Activated T-helper 17 cell treated with anti-CD3 and anti-CD28 coated beads, Interleukin-2, amount 50 U/mL, for 72 hours (primary cell): ENCODE data around the gene NDOR1. TPM values are rescaled to one million over a fixed set of nuclear protein-coding genes. Genes with fewer than 3 reads are reported as not detected.

Source experiments
- ATAC-seq: fragments of 150-1000 bp; cut with Tn5 transposase; replicated peaks from 2 replicates; pipeline ENCODE4 v1.10.0; 2021; ENCODE audit warnings: mild to moderate bottlenecking, moderate library complexity
- H3K27ac Mint-ChIP-seq: one replicate; pipeline ENCODE4 v1.8.0; 2022; ENCODE audit warnings: mixed read lengths
- H3K27me3 Mint-ChIP-seq: one replicate; pipeline ENCODE4 v1.8.0; 2022; ENCODE audit warnings: mixed read lengths
- H3K36me3 Mint-ChIP-seq: one replicate; pipeline ENCODE4 v1.8.0; 2022; ENCODE audit warnings: low read depth, mild to moderate bottlenecking, mixed read lengths
- H3K4me1 Mint-ChIP-seq: one replicate; pipeline ENCODE4 v1.8.0; 2022; ENCODE audit warnings: mixed read lengths
- H3K4me3 Mint-ChIP-seq: one replicate; pipeline ENCODE4 v1.8.0; 2022; ENCODE audit warnings: mild to moderate bottlenecking, mixed read lengths
- H3K9me3 Mint-ChIP-seq: one replicate; pipeline ENCODE4 v1.8.0; 2022; ENCODE audit warnings: mixed read lengths
- total RNA-seq, 2 donors: library from RNA; stranded (reverse); gene quantifications; one replicate each; pipeline ENCODE4 v1.2.3, GENCODE V29; 2022

Gene NDOR1
- total RNA-seq, 2 donors from 2014 or later = 20.5 to 40.2 TPM

GRCh38 chr9:137223078-137223970 lies 17.8 kb downstream of the NDOR1 start:
- peak; percentile 90 for ATAC-seq
- peak overlapping the region; percentile 36 for H3K27ac Mint-ChIP-seq
- H3K4me3 Mint-ChIP-seq = peak overlapping the region; percentile 71
- no peaks in the 10 kb centered on the region for H3K9me3 Mint-ChIP-seq
- H3K4me1 Mint-ChIP-seq = peaks cover 5% of the 10 kb centered on the region
- H3K27me3 Mint-ChIP-seq = peaks cover 3% of the 10 kb centered on the region
- no peaks in the 10 kb centered on the region for H3K36me3 Mint-ChIP-seq

- no peaks in the 10 kb centered on the region for H3K36me3 Mint-ChIP-seq
- H3K9me3 Mint-ChIP-seq = no peaks in the 10 kb centered on the region
- H3K4me1 Mint-ChIP-seq = peaks cover 5% of the 10 kb centered on the region
- H3K4me3 Mint-ChIP-seq = peak within 1 kb of the TSS; percentile 71
- H3K27me3 Mint-ChIP-seq = peaks cover 3% of the 10 kb centered on the region
- ATAC-seq = no peak
- no peak within 1 kb of the TSS for H3K27ac Mint-ChIP-seq
Observed at GRCh38 chr9:137224830-137225694, 19.6 kb downstream of the NDOR1 start, which contains the start of gene CYSRT1. Gene CYSRT1 (plus strand): TSS chr9:137225174. CDS start chr9:137225622, 448 bp downstream.

GRCh38 chr9:137225699-137226331 lies 20.3 kb downstream of the NDOR1 start:
- H3K27me3 Mint-ChIP-seq = peaks cover 3% of the 10 kb centered on the region
- no peak for ATAC-seq
- H3K4me1 Mint-ChIP-seq = peaks cover 5% of the 10 kb centered on the region
- H3K9me3 Mint-ChIP-seq = no peaks in the 10 kb centered on the region
- H3K4me3 Mint-ChIP-seq = no peak overlapping the region
- H3K27ac Mint-ChIP-seq = no peak overlapping the region
- H3K36me3 Mint-ChIP-seq = no peaks in the 10 kb centered on the region

DNA sequence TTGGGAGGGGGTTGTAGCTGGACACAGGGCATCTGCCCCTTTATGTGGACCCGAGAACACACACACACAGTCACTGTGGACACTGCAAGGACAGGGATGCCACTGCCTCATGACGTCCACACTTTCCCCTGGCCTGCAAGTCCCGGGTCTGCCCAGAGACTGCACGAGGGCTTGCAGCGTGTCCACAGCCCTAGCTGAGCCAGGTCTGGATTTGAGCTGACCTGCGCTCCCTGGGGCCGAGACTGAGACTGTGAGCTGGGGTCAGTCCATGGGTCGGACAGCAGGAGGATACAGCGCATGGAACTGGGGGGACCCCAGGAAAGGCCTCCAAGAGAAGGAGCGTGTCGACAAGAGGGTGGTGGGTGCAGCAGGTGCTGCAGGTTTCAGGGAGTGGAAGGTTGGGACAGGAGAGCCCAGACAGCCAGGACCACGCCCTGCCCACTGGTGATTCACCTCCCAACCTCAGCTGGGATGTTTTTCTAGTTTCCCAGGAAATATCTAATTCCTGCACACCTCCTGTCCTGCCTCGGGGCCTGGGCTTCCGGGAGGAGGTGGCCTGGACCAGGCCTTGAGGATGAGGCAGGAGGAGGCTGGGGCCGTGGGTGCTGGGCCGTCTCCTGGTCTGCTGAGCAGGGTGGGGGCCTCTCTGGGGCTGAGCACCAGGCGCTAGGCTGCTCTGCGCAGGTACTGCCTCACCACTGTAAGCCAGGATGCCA lies 21.0 kb downstream of the NDOR1 start:
- ATAC-seq = no peak
- no peak overlapping the region for H3K4me3 Mint-ChIP-seq
- H3K4me1 Mint-ChIP-seq = peaks cover 5% of the 10 kb centered on the region
- H3K27me3 Mint-ChIP-seq = peaks cover 3% of the 10 kb centered on the region
- H3K27ac Mint-ChIP-seq = no peak overlapping the region
- no peaks in the 10 kb centered on the region for H3K9me3 Mint-ChIP-seq
- no peaks in the 10 kb centered on the region for H3K36me3 Mint-ChIP-seq

- ATAC-seq = peak; percentile 48
- Mint-ChIP-seq H3K36me3 (no peaks in the 10 kb centered on the region), H3K27ac (no peak within 1 kb of the TSS), H3K9me3 (no peaks in the 10 kb centered on the region), H3K27me3 (peaks cover 3% of the 10 kb centered on the region), H3K4me3 (no peak within 1 kb of the TSS), H3K4me1 (peaks cover 5% of the 10 kb centered on the region)
Observed at GRCh38 chr9:137227054-137227852, 21.8 kb downstream of the NDOR1 start, which contains the start of gene RNF224. Gene RNF224 (plus strand): TSS chr9:137227502. CDS start chr9:137228336, 834 bp downstream.

GRCh38 chr9:137227853-137228505 lies 22.5 kb downstream of the NDOR1 start:
- H3K27ac Mint-ChIP-seq = no peak overlapping the region

GRCh38 chr9:137228506-137228967 lies 23.0 kb downstream of the NDOR1 start:
- no peaks in the 10 kb centered on the region for H3K36me3 Mint-ChIP-seq
- H3K4me3 Mint-ChIP-seq = no peak overlapping the region
- H3K27ac Mint-ChIP-seq = no peak overlapping the region
- peaks cover 5% of the 10 kb centered on the region for H3K4me1 Mint-ChIP-seq
- peaks cover 3% of the 10 kb centered on the region for H3K27me3 Mint-ChIP-seq
- H3K9me3 Mint-ChIP-seq = no peaks in the 10 kb centered on the region
- ATAC-seq = no peak

More at GRCh38 chr9:137227853-137228505, 22.5 kb downstream of the NDOR1 start:
- Mint-ChIP-seq H3K36me3 (no peaks in the 10 kb centered on the region), H3K4me3 (no peak overlapping the region), H3K9me3 (no peaks in the 10 kb centered on the region), H3K4me1 (peaks cover 5% of the 10 kb centered on the region), H3K27me3 (peaks cover 3% of the 10 kb centered on the region)
- no peak for ATAC-seq

DNA sequence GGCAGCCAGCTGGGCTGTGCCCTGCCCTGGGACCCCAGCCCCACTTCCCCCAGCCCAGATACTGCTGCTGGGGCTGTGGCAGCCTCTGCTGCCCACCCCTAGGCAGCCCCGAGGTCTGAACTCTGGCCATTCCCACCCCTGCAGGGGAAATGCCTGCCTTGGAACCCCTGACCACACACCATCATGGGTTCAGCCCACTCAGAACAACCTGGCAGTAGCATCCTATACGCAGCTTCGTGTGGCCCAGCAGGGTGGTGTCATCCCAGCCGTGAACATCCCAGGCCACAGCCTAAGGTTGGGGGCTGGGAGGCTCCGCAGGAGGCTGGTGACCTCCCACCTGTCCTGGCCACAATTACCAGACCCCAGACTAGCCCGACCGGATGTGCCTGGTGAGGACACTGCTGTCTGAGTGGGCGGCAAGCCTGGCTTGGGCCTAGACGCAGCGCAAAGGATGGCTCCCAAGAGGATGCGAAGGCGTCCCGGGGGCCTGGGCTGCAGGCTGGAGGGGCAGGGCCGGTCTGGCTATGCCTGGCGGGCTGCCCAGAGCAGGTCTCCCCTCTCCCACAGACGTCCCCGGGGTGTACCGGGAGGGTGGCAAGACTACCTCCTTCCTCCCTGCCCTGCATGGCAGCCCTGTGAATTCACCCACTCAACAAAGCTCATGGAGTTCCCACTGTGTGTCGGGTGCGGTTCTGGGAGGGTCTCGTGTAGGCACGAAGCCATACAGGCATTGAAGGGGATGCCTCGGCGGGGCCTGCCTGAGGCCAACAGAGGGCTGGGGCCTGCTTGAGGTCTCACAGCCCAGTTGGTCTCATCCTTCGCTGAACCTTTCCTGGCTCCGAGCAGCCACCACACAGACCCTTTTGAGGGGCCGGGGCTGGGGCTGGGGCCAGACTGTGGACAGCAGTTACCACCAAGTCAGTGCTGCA lies 23.7 kb downstream of the NDOR1 start:
- H3K4me3 Mint-ChIP-seq = no peak overlapping the region
- peaks cover 3% of the 10 kb centered on the region for H3K27me3 Mint-ChIP-seq
- H3K4me1 Mint-ChIP-seq = peaks cover 5% of the 10 kb centered on the region
- H3K27ac Mint-ChIP-seq = no peak overlapping the region
- no peak for ATAC-seq
- H3K36me3 Mint-ChIP-seq = no peaks in the 10 kb centered on the region
- H3K9me3 Mint-ChIP-seq = no peaks in the 10 kb centered on the region

- no peaks in the 10 kb centered on the region for H3K36me3 Mint-ChIP-seq
- H3K4me1 Mint-ChIP-seq = peaks cover 5% of the 10 kb centered on the region
- H3K27ac Mint-ChIP-seq = no peak overlapping the region
- no peak overlapping the region for H3K4me3 Mint-ChIP-seq
- ATAC-seq = no peak
- peaks cover 6% of the 10 kb centered on the region for H3K27me3 Mint-ChIP-seq
- no peaks in the 10 kb centered on the region for H3K9me3 Mint-ChIP-seq
Observed at GRCh38 chr9:137229903-137230704, 24.6 kb downstream of the NDOR1 start.

DNA sequence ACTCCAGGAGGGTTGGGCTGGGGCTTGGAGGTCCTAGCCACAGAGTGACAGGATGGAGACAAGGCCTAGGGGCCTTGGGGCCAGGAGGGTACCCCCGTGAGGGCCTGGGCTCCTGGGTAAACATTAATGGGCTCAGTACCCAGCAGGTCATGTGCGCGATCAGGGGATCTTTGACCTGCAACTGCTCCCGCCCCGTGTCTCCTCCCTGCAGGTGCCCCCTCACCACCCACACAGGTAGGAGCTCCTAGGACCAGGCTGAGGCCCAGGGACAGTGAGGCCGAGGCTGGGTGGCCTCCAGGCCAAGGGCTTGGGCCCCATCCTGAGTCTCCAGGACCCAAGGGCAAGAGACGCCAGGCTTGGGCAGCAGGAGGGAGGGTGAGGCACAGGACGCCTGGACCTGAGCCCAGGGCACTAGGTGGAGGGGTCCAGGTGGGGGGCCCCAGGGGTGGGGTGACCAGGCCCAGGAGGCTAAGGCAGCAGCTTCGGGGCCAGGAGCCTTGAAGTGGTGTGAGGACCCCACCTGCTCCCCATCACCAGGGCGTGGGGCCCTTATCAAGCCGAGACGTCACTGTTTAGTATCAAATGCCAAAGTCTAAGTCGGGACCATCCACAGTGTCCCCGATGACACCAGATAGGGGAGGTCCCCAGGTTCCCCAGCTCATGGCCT lies 25.3 kb downstream of the NDOR1 start, which contains the start of gene SLC34A3:
Gene SLC34A3 (plus strand): TSS at position 197 of the 667 bp plus-strand sequence. CDS start 802 bp downstream, outside the sequence.
- Mint-ChIP-seq H3K27me3 (peaks cover 8% of the 10 kb centered on the region), H3K4me3 (no peak within 1 kb of the TSS), H3K9me3 (no peaks in the 10 kb centered on the region), H3K36me3 (no peaks in the 10 kb centered on the region), H3K27ac (no peak within 1 kb of the TSS), H3K4me1 (peaks cover 5% of the 10 kb centered on the region)
- no peak for ATAC-seq
